ENCODE measurements around the gene TPRG1L.
"Not testable (repeated sequence)": the region's sequence is repeated elsewhere in the genome, so short reads cannot be mapped to it uniquely, and the experiment has no call there.

TPRG1L gene

DNA sequence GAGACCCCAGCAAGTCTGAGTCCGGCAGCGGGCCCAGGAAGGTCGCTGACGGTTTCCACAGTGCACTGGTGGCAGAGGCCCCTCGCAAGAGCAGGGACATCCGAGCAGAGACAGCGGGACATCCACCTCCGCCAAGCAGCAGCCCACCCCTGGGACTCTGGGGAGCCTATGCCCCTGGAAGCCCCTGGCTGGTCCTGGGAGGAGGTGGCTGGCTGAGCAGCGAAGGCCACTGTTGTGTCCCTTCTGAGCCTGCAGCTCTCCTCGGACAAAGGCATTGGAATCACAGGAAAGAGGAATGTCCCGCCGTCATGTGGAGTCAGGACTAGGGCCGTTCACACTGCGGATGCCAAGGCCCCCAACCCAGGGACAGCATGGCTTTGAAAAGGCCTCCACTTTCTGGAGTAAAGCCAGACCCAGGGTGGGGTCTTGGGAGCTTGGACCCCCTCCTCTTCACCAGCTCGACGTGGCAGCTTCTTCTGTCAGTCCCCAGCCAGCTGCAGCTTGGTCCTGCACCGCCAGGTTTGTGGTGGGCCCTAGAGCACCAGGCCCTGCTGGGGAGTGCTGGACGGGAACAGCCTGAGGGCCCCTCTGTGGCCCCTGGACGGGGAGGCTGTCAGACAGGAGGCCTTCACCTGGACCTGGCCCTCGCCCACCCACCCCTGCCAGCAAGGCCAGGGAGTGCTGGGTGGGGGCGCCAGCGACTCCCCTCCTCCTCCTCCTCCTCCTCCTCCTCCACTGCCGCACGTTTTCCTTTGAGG is 14.9 kb upstream of the TPRG1L start:
- DNase-seq, result no peak

- no peak for DNase-seq
These were observed 14.2 kb upstream of the TPRG1L start for GRCh38 chr1:3610527-3611169.

- no peak for DNase-seq
These were observed 13.4 kb upstream of the TPRG1L start, which contains the start of gene MEGF6 for GRCh38 chr1:3611170-3612019. Gene MEGF6, minus strand, starts transcription at chr1:3611508. Its CDS starts 240 bp downstream, at chr1:3611268.

DNA sequence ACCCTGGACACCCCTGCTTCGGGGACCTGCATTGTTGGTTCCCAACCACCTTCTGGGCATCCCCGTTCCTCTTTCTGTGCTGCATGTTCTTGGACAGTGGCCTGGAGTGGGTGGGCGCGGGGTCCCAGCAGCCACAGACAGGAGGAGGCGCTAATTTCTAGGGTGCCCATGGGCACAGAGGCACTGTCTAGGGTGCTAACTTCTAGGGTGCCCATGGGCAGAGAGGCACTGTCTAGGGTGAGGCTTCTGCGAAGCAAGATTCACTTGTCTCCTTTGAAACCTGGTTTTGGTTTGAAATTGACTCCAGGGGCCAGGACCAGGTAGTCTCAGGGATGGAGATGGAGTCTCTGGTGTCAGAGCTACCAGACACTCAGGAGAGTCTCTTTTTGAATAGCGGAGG is 12.7 kb upstream of the TPRG1L start:
- DNase-seq, result no peak

DNA sequence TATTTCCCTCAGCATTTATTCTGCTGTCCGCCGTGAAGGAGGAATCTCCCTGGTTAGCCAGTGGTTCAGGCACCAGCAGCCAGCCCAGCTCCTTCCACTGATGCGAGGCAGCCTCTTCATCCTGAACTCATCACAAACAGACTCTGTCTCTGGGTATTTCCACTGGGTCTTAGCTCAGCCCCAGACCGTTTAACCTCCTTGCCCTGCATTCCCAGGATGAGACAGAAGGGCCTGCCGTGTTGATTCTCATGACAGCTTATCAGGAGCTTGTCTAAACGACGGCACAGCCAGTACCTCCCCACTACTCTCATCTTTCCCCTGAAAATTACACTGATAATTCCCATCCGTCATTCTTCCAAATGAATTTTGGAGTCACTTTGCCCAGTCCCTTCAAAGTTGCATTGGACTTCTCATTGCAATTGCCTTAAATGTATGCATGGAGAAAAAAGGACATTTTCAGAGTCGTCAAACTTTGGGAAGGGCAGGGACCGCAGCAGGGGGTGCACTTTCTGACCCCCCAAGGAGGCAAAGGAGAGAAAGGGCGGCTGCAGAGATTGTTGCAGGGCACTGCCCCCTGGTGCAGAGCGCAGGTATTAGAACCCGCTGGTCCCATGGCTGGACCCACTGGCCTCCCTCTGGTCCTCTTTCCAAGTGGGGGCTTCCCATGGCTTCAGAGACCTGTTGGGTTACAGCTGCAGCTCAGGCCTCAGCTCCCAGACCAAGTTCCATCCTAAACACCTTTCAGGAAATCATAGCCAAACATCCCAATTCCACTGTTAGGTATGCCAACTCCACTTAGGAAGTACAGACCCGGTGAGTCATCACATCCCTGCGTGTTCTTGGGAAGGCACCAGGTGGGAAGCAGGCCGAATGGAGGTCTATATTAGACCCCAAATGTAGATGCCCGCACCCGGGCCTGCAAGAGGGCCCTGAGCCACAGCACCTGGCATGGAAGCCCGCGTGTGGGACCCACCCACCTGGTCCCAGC is 9.8 kb upstream of the TPRG1L start:
- DNase-seq, result no peak

- no peak for DNase-seq
These were observed 8.0 kb upstream of the TPRG1L start for GRCh38 chr1:3616861-3617260.

GRCh38 chr1:3617806-3618345 is 6.9 kb upstream of the TPRG1L start:
- no peak for DNase-seq

DNA sequence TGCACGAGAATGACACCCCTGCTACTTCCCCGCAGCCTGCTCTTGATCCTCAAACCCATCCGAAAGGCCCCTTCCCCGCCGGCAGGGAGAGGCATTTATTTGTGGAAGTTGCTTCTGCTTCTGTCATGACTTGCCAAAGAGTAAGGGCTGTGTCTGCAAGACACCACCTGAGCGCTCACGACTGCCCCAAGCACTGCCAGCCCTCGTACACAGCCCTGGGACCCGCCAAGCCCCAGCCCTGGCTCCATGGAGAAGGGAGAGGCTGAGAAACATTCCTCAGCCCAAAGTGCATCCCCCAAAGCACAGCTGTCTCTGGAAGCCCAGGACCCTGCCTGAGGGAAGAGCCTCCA is 6.3 kb upstream of the TPRG1L start:
- DNase-seq, result no peak

GRCh38 chr1:3618881-3619671 is 5.7 kb upstream of the TPRG1L start:
- DNase-seq, result no peak

DNA sequence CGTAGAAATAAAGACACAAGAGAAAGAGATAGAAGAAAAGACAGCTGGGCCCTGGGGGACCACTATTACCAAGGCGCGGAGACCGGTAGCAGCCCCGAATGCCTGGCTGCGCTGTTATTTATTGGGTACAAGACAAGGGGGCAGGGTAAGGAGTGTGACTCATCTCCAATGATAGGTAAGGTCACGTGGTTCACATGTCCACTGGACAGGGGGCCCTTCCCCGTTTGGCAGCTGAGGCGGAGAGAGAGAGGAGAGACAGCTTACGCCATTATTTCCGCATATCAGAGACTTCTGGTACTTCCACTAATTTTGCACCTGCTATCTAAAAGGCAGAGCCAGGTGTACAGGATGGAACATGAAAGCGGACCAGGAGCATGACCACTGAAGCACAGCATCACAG is 4.1 kb upstream of the TPRG1L start:
- DNase-seq, result no peak

DNA sequence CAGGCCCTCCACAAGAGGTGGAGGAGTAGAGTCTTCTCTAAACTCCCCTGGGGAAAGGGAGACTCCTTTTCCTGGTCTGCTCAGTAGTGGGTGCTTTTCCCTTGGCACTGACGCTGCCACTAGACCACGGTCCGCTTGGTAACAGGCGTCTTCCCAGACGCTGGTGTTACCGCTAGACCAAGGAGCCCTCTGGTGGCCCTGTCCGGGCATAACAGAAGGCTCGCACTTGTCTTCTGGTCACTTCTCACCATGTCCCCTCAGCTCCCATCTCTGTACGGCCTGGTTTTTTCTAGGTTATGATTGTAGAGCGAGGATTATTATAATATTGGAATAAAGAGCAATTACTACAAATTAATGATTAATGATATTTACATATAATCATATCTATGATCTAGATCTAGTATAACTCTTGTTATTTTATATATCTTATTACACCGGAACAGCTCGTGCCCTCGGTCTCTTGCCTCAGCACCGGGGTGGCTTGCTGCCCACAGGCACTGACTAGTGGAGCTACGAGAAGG is 3.6 kb upstream of the TPRG1L start:
- DNase-seq, result not testable (repeated sequence)

DNA sequence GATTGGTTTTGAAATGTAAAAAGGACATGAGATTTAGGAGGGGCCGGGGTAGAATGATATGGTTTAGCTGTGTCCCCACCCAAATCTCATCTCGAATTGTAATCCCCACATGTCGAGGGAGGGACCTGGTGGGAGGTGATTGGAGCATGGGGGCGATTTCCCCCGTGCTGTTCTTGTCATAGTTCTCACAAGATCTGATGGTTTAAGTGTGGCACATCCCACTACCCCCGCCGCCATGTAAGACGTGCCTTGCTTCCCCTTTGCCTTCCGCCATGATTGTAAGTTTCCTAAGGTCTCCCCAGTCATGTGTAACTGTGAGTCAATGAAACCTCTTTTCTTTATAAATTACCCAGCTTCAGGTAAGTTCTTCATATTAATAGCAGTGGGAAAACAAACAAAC is 2.7 kb upstream of the TPRG1L start:
- not testable (repeated sequence) for DNase-seq

- no peak for DNase-seq
These were observed 1.2 kb upstream of the TPRG1L start for GRCh38 chr1:3623441-3624199.

GRCh38 chr1:3625151-3625907 is 514 bp downstream of the TPRG1L start:
- DNase-seq, result no peak

- no peak for DNase-seq
These were observed 1.2 kb downstream of the TPRG1L start for GRCh38 chr1:3626025-3626424.

DNA sequence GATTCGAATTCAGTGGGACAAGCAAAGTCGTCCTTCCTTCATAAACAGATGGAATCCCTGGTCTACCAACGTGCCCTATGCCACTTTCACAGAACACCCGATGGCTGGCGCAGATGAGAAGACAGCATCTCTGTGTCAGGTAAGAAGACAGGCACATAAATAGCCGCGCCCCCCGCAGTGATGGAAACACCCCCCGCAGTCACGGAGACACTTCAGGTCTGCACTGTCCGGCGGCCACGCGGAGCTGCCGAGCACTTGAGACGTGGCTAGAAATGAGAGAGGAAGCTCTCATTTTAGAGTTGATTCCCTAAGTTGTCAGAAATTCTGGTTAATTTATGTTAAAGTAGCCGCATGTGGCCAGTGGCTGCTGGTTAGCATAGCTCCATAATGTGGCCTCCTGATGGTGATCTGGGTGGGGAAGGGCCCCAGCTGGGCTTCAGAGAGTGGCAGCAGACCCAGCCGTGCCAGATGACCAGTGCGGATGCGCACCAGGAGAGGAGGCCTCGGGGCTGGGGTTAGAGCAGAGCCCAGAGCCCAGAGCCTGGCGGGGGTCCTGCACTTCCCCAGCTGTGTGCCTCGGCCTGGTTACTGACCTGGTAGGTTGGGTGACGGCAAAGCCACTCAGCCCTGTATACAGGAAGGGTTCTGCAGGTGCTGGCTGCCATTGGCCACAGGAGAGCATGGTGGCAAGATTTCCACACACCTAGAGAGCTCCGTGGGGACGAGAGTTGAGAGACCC is 2.9 kb downstream of the TPRG1L start:
- DNase-seq, result no peak

DNA sequence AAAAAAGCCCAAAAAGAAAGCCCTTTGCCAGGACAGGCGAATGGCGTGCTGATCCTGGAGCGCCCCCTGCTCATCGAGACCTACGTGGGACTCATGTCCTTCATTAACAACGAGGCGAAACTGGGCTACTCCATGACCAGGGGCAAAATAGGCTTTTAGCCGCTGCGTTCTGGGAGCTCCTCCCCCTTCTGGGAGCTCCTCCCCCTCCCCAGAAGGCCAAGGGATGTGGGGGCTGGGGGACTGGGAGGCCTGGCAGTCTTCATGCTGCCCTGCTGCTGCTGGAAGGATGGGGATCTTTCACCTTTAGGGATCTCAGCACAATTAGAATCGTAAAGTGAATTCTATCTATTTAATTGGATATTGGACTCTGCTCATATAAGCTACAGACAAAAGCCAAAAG is 3.6 kb downstream of the TPRG1L start:
- no peak for DNase-seq

- DNase-seq, result no peak
These were observed 4.8 kb downstream of the TPRG1L start for GRCh38 chr1:3629561-3630160.
